HUES64 (cell line): ENCODE data around the gene NDUFS6.

Experiments
- H3K27ac ChIP-seq: 2 replicates; pipeline ENCODE4 v1.7.0; 2013; ENCODE audit warnings: low read depth, low read length, inconsistent platforms
- H3K27me3 ChIP-seq: 2 replicates; pipeline ENCODE4 v1.6.1; 2013; ENCODE audit warnings: mild to moderate bottlenecking, low read length; ENCODE audit not compliant: insufficient read depth
- H3K36me3 ChIP-seq: 2 replicates; pipeline ENCODE4 v1.6.1; 2013; ENCODE audit warnings: mild to moderate bottlenecking, low read length; ENCODE audit not compliant: insufficient read depth
- H3K4me1 ChIP-seq: 2 replicates; pipeline ENCODE4 v1.6.1; 2013; ENCODE audit warnings: mild to moderate bottlenecking, low read length, moderate library complexity; ENCODE audit not compliant: insufficient read depth
- H3K4me3 ChIP-seq: 2 replicates; pipeline ENCODE4 v1.5.1; 2013; ENCODE audit warnings: mild to moderate bottlenecking, low read length, moderate library complexity
- H3K9ac ChIP-seq: 2 replicates; pipeline ENCODE4 v1.6.1; 2013; ENCODE audit warnings: mild to moderate bottlenecking, low read depth, low read length
- H3K9me3 ChIP-seq: 2 replicates; pipeline ENCODE4 v1.6.1; 2013; ENCODE audit warnings: low read depth, low read length; ENCODE audit not compliant: insufficient read depth
- WGBS: fragments of 150-250, 120-280 bp; methylation state at CpG from one replicate; pipeline ENCODE4 v1.1.7; 2013; ENCODE audit warnings: missing lambda C conversion rate; 5-methylcytosine and 5-hydroxymethylcytosine counted together

NDUFS6 gene

DNA sequence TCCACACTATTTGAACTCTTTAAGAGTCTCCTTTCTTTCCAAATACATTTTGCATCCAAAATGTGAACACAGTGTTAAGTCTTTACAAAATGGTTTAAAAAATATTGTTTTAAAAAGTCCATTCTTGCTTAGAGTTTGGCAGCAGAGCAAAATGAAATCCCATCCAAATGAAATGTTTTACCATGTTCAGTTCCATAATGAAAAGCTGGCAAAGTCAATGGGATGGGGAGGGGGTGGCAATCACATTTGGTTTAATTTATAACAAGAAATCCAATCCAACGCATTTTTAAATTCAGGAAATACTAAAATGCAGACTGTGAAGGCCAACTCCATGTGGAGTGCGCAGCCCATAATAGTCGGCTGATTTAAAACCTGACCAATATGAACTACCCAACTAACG is 41.0 kb upstream of the NDUFS6 start:
- WGBS: 100% methylated on average over 3 of the region's 4 CpGs
- Histone ChIP-seq H3K4me1 (peaks cover 13% of the 10 kb centered on the region), H3K27me3 (no peaks in the 10 kb centered on the region), H3K4me3 (no peak overlapping the region), H3K27ac (no peak overlapping the region), H3K9ac (no peak overlapping the region), H3K36me3 (no peaks in the 10 kb centered on the region), H3K9me3 (peaks cover 8% of the 10 kb centered on the region)

DNA sequence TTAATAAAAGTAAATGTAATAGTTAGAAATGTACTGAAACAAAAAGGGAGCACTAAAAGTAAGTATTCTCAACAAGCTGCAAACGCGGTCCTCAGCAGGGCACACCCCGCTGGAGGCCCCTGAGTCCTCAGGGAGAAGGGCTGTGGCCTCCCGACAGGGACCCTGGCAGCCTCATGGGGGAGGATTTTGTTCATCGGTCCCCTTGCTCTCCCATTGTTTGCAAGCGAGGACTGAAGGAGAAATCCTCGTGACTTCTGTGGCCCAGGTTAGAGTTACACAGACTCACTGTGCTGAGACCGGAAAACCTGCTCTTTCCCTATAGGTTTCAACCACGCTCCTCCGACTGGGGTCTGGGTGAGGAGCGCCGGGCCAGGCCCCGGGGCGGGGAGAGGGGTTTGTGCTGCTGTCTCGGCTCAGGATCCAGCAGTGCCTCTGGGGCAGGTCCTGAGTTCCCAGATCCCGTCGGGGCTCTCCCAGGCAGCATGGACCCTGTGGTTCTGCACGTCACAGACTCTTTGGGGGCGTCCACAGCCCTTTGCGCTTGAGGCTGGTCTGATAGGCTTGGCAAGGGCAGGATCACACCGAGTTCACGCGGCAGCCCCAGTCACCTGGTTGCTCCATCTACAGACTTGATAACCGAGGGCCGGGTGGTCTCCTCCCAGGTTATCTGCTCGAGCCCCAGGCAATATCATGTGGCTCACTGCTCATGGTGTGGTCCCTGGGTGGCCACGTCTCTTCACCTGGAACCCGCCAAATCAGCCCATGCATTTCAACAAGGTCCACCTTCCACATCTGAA is 40.4 kb upstream of the NDUFS6 start:
- Histone ChIP-seq H3K4me3 (no peak overlapping the region), H3K4me1 (peaks cover 9% of the 10 kb centered on the region), H3K27me3 (no peaks in the 10 kb centered on the region), H3K9me3 (peaks cover 8% of the 10 kb centered on the region), H3K27ac (no peak overlapping the region), H3K36me3 (no peaks in the 10 kb centered on the region), H3K9ac (no peak overlapping the region)
- 88% methylated on average over 28 of the region's 28 CpGs for WGBS

DNA sequence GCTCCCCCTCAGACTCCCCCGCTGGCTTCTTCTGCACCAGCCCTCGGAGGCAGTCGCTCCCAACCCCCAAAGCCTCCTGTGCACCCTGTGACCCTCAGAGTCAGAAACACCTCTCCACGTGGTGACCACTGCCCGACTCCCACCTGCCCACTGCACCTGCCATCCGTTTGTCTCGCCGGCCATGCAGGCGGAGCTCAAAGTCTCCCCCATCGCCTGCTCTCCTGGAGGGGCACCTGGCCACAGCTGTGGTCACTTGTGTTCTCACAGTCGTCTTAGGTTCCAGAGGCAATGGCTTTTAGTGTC is 39.8 kb upstream of the NDUFS6 start:
- Histone ChIP-seq H3K9ac (no peak overlapping the region), H3K27ac (no peak overlapping the region), H3K36me3 (no peaks in the 10 kb centered on the region), H3K27me3 (no peaks in the 10 kb centered on the region), H3K4me1 (peaks cover 3% of the 10 kb centered on the region), H3K4me3 (no peak overlapping the region), H3K9me3 (peaks cover 8% of the 10 kb centered on the region)
- 93% methylated on average over 11 of the region's 11 CpGs for WGBS

DNA sequence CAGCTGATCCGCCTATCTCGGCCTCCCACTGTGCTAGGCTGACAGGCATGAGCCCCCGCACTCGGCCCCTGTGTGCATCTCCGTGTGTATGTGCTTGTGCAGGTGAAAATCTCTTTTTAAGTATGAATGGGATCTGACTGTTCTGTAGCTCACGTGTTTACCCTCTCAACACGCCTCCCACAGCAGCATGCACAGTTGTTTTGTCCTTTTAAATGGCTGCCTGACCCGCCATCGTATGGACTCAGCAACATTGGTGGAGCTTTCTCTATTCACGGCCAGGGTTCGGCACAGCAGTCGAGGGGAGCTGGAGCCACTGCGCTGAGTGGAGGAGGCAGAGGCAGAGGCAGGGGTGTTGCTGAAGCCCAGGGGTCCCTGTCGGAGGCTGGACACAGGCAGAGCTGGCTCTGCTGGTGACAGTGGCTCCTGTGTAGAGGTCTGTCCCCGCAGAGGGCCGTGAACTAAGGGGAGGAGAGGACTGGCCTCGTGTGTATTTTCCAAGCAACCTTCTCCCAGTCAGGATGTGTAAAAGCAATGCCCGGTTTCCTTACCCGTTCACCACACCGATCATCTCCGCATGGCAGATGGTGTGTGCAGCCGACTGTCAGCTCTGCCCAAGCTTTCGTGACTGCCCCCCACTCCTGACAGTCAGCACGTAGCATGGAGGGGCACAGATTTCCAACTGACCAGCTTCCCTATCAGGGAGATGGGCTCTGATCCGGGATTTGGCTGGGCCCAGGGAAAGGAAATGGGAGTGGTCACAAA is 38.9 kb upstream of the NDUFS6 start:
- no peak overlapping the region for H3K27ac ChIP-seq

DNA sequence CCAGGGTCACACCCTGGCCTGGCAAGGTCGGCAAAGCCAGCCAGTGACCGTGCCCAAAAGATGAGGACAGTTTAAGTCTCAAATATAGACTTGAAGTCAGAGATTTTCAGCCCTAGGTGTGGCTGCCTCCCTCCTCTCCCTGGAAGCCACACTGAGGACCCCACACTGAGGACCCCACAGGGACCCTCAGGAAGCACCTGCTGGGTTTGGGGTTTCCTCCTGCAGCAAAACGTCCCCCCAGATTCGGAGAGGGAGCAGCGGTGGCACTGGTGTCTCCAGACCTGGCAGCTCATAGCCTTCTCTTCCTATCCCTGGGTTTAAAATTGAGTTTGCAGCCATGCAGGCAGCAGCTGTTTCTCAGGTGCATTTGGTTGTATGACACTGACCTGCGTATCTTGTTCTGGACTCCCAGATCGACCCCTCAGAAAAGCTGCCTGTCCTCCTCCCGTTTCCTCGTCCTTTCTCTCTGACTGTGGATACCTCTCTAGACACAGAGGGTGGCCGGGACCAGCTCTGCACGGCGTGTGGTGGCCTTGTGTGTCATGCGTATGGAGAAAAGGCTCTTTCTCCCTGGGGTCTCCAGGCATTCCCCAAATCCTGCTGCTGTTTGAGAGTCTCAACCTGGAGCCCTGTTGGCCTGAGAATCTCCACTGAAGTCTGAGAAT is 38.2 kb upstream of the NDUFS6 start:
- Histone ChIP-seq H3K9ac (no peak overlapping the region), H3K4me1 (no peaks in the 10 kb centered on the region), H3K27me3 (no peaks in the 10 kb centered on the region), H3K27ac (no peak overlapping the region), H3K4me3 (no peak overlapping the region), H3K36me3 (no peaks in the 10 kb centered on the region), H3K9me3 (peaks cover 8% of the 10 kb centered on the region)
- WGBS: 87% methylated on average over 13 of the region's 13 CpGs

More for the DNA sequence above, 38.9 kb upstream of the NDUFS6 start:
- Histone ChIP-seq H3K36me3 (no peaks in the 10 kb centered on the region), H3K4me1 (no peaks in the 10 kb centered on the region), H3K9ac (no peak overlapping the region), H3K4me3 (no peak overlapping the region), H3K27me3 (no peaks in the 10 kb centered on the region), H3K9me3 (peaks cover 8% of the 10 kb centered on the region)
- WGBS: 92% methylated on average over 25 of the region's 25 CpGs

DNA sequence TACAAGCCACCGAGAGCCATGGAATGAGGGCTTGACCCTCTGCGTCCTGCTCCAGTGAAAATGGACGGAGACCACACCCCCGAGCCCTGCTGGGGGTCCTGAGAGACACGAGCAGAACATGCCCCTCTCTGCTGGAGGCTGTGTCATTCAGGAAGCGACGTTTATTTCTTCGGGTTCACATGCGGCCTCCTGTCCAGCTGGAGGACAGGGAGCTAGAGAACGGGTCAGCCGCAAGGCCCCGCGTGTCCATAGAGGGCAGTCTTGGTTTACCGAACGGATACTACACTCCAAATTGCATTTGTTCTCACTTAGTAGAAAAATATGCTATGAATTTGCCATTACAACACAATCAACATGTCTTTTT is 37.7 kb upstream of the NDUFS6 start:
- Histone ChIP-seq H3K4me3 (no peak overlapping the region), H3K27me3 (no peaks in the 10 kb centered on the region), H3K4me1 (no peaks in the 10 kb centered on the region), H3K9ac (no peak overlapping the region), H3K9me3 (peaks cover 3% of the 10 kb centered on the region), H3K27ac (no peak overlapping the region), H3K36me3 (no peaks in the 10 kb centered on the region)
- 49% methylated on average over 15 of the region's 15 CpGs for WGBS

DNA sequence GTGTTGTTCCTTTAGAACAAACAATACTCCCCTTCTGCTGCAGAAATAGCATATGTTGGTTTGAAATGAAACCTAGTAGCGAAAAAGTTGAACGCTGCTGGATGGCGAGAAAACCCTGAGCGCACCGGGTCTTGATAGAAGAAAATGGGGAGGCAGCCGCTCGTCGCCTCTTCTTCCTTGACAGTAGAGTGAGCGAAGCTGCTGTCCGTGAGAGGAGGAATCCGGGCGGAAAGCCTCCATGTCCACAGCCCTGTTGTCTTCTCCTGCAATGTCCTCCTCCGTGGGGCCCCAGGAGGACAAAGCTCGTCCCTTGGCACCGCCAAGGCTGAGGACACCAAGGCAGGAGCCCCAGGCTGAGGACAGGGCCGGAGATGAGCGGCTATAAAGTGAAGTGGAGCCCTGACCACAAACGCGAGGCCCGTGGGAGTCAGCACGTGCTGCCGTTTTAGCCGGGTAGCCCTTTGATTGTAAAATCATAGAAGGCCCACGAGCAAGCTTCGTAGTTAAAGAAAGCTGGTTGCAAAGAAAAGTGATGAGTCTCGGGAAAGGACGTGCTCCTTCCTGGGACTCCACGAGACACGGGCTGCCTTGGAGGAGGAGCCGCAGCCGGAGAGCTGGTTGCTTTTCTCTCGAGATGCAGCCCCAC is 37.1 kb upstream of the NDUFS6 start:
- Histone ChIP-seq H3K27me3 (no peaks in the 10 kb centered on the region), H3K9me3 (no peaks in the 10 kb centered on the region), H3K36me3 (no peaks in the 10 kb centered on the region), H3K9ac (no peak overlapping the region), H3K4me1 (no peaks in the 10 kb centered on the region), H3K27ac (no peak overlapping the region), H3K4me3 (no peak overlapping the region)
- WGBS: 92% methylated on average over 32 of the region's 32 CpGs

DNA sequence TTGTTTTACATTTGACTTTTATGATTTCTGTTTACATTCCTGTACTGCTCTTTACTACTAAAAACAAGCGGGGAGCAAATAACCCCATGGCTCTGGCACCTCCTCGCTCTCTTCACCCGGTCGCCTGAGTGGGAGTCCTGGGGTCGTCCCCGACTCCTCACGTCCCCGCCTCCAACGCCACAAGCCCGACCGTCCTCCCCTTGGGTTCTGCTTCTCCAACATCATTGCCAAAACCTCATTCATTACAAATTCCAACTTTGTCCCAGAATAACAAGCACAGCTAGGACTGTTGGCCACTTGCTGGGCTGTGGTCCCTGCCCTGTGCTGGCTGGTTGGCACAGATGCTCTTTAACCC is 36.6 kb upstream of the NDUFS6 start:
- Histone ChIP-seq H3K4me3 (no peak overlapping the region), H3K4me1 (no peaks in the 10 kb centered on the region), H3K36me3 (no peaks in the 10 kb centered on the region), H3K9ac (no peak overlapping the region), H3K9me3 (no peaks in the 10 kb centered on the region), H3K27me3 (no peaks in the 10 kb centered on the region), H3K27ac (no peak overlapping the region)
- 92% methylated on average over 11 of the region's 11 CpGs for WGBS

DNA sequence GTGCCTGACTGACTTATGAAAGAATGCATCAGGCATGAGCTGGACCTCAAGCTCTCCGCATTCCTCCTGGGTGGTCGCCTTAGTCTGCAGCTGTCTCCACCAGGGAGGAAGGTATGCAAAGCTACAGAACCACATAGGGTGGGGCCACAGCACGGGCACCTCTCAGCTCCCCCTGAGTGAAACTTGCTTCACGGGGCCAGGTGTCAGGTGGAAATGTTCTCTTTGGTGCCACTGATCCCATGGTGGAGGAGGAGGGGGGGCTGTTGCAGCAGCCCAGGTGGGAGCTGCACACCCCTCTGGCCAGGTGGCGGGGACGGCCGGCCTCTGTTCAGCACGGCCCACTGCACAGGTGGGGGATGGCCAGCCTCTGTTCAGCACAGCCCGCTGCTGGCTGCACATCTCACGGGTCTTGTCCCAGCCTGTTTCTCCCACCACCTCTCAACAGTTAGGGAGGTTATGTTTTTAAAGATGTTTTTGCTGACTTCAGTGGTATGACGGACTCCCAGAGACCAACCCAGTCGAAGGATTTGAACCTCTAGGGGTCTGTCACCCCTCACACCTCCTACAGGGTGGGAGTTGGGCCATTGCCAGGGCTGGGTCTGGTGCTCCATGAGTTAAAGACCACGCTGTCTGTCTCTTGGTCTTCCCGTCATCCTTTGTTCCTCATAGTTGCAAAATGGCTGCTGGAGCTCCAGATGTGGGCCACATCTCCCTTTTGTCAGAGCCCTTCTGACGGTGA is 35.9 kb upstream of the NDUFS6 start:
- WGBS: 86% methylated on average over 14 of the region's 15 CpGs
- no peaks in the 10 kb centered on the region for H3K36me3 ChIP-seq
- no peak overlapping the region for H3K4me3 ChIP-seq
- H3K27me3 ChIP-seq: no peaks in the 10 kb centered on the region
- H3K9me3 ChIP-seq: no peaks in the 10 kb centered on the region
- H3K27ac ChIP-seq: no peak overlapping the region
- no peak overlapping the region for H3K9ac ChIP-seq
- no peaks in the 10 kb centered on the region for H3K4me1 ChIP-seq

DNA sequence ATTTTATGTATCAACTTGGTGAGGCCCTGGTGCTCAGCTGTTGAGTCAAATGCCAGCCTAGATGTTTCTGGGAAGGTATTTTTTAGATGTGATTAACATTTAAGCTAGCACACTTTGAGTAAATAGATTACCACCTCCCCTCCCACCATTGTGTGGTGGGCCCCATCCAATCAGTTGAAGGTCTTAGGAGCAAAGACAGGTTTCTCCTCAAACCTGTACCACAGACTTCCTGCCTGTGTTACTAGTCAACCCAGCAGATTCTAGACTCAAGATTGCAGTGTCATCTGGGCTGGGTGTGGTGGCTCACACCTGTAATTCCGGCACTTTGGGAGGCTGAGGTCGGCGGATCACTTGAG is 35.3 kb upstream of the NDUFS6 start:
- H3K4me3 ChIP-seq: no peak overlapping the region
- H3K27ac ChIP-seq: no peak overlapping the region
- H3K27me3 ChIP-seq: no peaks in the 10 kb centered on the region
- H3K36me3 ChIP-seq: no peaks in the 10 kb centered on the region
- no peaks in the 10 kb centered on the region for H3K4me1 ChIP-seq
- no peaks in the 10 kb centered on the region for H3K9me3 ChIP-seq
- H3K9ac ChIP-seq: no peak overlapping the region
- WGBS: 91% methylated on average over 3 of the region's 3 CpGs
